GM23248 (cell line): ENCODE results near the gene UGT2A2.

Experiments used
- EZH2 ChIP-seq: fragments of 200-600 bp; sonication (generic); IDR thresholded peaks from 2 replicates; pipeline ENCODE4 v1.6.1; 2018; ENCODE audit warnings: antibody characterized with exemption, mild to moderate bottlenecking; ENCODE audit not compliant: insufficient read depth, poor library complexity, severe bottlenecking
- EZH2phosphoT487 ChIP-seq: fragments of 200-600 bp; sonication (generic); IDR thresholded peaks from 2 replicates; pipeline ENCODE4 v1.6.1; 2018; ENCODE audit warnings: antibody characterized with exemption, moderate library complexity, mild to moderate bottlenecking, low read depth; ENCODE audit not compliant: insufficient read depth

GRCh38 chr4:69577245-69577644 lies 62.2 kb downstream of the UGT2A2 start:
- TF ChIP-seq EZH2 (no peak), EZH2phosphoT487 (no peak)
